ENCODE results near the gene C8B. TPM values are rescaled to one million over a fixed set of nuclear protein-coding genes. Genes with fewer than 3 reads are reported as not detected.

The C8B gene
- total and polyA plus RNA-seq, 9 of the 15 experiments (the other 6 are each of a cell fraction or from before 2014, with no cell fraction given) = not detected

- Histone ChIP-seq H3K9ac (ENCODE audit: insufficient read depth in 1 of 2, low read depth in 2 of 2, low read length in 2 of 2) (no peak overlapping the region), H3K9me1 (ENCODE audit: control insufficient read depth, insufficient read depth, low read length) (no peaks in the 10 kb centered on the region), H3K4me1 (replicated peaks in 1 of 2; ENCODE audit: control insufficient read depth in 2 of 2, insufficient read depth in 2 of 2, low read length in 2 of 2) (no peaks in the 10 kb centered on the region), H3K36me3 (ENCODE audit: control insufficient read depth, insufficient read depth, low read length) (no peaks in the 10 kb centered on the region), H3K27me3 (ENCODE audit: control insufficient read depth in 2 of 2, insufficient read depth in 2 of 2, low read length in 2 of 2) (0 out of 5 replicates have a peak, but pooled peaks cover 0 to 7% of the 10 kb centered on the region in 2 experiments), H3K27ac (ENCODE audit: extremely low read depth, low read depth, low read length) (no peak overlapping the region), H3K4me3 (no peak overlapping the region), H3K9me3 (replicated peaks; ENCODE audit: control insufficient read depth, insufficient read depth, low read depth, low read length) (no peaks in the 10 kb centered on the region), H3K4me2 (ENCODE audit: insufficient read depth, low read length) (no peak overlapping the region), H4K20me1 (replicated peaks; ENCODE audit: control insufficient read depth, insufficient read depth, low read length) (no peaks in the 10 kb centered on the region), H3K79me2 (ENCODE audit: control insufficient read depth, insufficient read depth, low read length) (no peaks in the 10 kb centered on the region), H2AFZ (ENCODE audit: low read depth, low read length) (no peak overlapping the region)
- intact Hi-C loops (cut with micrococcal nuclease) (loop anchor here (5.0 kb wide), 1 partner anchor 183 kb away; no protein-coding TSS in a partner anchor), in situ Hi-C loops (cut with MboI) (no loop called here)
- DNase-seq (ENCODE audit: extremely low read depth in 1 of 4, low spot score in 3 of 4) (no peak), ATAC-seq (no peak), FAIRE-seq (no peak)
- WGBS (ENCODE audit: insufficient coverage, low coverage, missing lambda C conversion rate) = 1% methylated on average over 15 of the region's 15 CpGs
- ChIA-PET CTCF (ENCODE audit: low intra/inter-chr PET ratio) (no interaction called here), POLR2A (no interaction called here)
- BruUV-seq (replicated peaks) = no TSS peak
- no peak for TF ChIP-seq ARID3B (CRISPR knock-in tag; IDR thresholded peaks at IDR 0.05; ENCODE audit: borderline replicate concordance)
- no peak for TF ChIP-seq EWSR1 (IDR thresholded peaks at IDR 0.05; ENCODE audit: borderline replicate concordance, low read depth, partially characterized antibody)
- no peak for TF ChIP-seq MIER1 (IDR thresholded peaks at IDR 0.05; ENCODE audit: low read depth)
- TF ChIP-seq CHCHD3 (CRISPR knock-in tag; IDR thresholded peaks at IDR 0.05) = no peak
- TF ChIP-seq POLR3G (IDR thresholded peaks at IDR 0.05; ENCODE audit: extremely low read depth, insufficient read length, insufficient replicate concordance) = no peak
These were observed 49.3 kb upstream of the C8B start for GRCh38 chr1:57015071-57015470.
